ENCODE data around the gene VIM.
"Not testable (repeated sequence)": the region's sequence is repeated elsewhere in the genome, so short reads cannot be mapped to it uniquely, and the experiment has no call there.

The VIM gene

GRCh38 chr10:17257466-17258321 lies 29.7 kb downstream of the VIM start:
- peak; percentile 31 to 33 for DNase-seq

- no peak for DNase-seq
Observed at GRCh38 chr10:17262502-17262901, 34.5 kb downstream of the VIM start.

DNA sequence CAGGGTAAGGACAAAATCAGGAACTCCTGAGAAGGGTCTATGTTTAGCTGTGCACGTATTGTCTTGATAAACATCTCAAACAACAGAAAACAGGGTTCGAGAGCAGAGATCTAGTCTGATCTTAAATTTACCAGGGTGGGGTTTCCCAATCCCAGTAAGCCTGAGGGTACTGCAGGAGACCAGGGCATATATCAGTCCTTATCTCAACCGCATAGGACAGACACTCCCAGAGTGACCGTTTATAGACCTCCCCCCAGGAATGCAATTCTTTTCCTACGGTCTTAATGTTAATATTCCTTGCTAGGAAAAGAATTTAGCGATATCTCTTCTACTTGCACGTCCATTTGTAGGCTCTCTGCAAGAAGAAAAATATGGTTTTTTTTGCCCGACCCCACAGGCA lies 35.5 kb downstream of the VIM start:
- no peak for DNase-seq

- no peak for DNase-seq
Observed at GRCh38 chr10:17265468-17265867, 37.4 kb downstream of the VIM start.

- not testable (repeated sequence) for DNase-seq
Observed at GRCh38 chr10:17266549-17266948, 38.5 kb downstream of the VIM start.

GRCh38 chr10:17272648-17273047 lies 44.6 kb downstream of the VIM start:
- no peak for DNase-seq

DNA sequence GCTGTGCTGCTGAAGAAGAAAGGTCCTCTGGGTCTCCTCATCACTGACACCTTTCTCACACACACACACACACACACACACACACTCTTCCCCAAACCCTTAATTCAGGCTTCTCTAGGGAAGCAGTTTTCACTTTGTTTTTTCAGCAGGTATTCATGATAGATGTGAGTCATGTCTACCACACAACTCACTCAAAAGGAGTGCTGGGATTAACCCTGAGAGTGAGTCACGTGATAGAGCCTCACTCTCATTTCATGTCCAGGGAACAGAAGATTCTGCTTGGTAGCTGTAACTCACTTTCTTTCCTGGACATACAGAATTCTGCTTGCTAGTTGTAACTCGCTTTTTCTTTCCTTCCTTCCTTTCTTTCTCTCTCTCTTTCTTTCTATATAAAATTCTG lies 45.4 kb downstream of the VIM start:
- DNase-seq = no peak

DNA sequence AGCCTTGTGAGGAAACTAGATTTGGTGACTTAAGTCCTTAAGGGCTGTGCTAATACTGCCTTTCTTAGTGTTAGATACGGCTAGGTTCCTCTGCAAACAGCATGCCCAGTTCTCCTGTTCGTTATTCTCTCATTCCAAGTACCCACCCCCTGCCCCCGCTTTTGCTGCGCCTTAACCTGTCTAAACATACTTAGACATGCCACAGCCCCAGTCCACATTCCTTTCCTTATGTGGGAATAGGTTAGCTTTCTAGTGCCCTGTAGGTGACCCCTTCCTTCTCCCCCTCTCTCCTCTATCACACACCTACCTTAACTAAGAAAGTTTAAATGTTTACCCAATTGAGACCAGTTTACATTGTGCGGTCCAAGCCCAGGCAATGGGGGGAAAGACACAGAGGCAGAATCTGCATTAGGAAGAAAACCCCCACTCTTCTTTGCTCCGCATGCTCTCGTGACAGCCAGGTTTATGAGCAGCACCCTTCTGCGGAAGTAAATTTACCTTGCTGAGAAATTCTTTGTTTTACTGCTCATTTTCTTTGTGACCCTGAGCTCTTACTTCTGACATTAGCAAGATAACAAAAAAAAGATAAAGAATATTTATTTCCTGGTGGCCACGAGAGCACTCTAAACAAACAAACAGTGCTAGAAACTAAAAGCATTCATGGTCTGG lies 48.8 kb downstream of the VIM start:
- DNase-seq = no peak

GRCh38 chr10:17278607-17279240 lies 50.7 kb downstream of the VIM start:
- no peak for DNase-seq

GRCh38 chr10:17282311-17282710 lies 54.3 kb downstream of the VIM start:
- DNase-seq = no peak

GRCh38 chr10:17286562-17287550 lies 58.8 kb downstream of the VIM start:
- no peak for DNase-seq

All from activated CD4-positive, alpha-beta T cell treated with anti-CD3 and anti-CD28 coated beads, Interleukin-2, amount 50 U/mL, for 4 hours (primary cell).